PC-3 (cell line): ENCODE results near the gene CCT5. TPM values are rescaled to one million over a fixed set of nuclear protein-coding genes. Genes with fewer than 3 reads are reported as not detected.

ENCODE experiments used
- ATAC-seq: fragments of 200-7000 bp; cut with Tn5 transposase; 2 replicates; pipeline ENCODE4 v1.9.1; 2020; ENCODE audit warnings: mild to moderate bottlenecking, moderate library complexity
- BruUV-seq: library from RNA; stranded (reverse); fragments of 400-500 nt; replicated peaks from 2 replicates; lab custom pipeline; 2021; lab: Mats Ljungman, UMichigan
- CTCF ChIA-PET: fragments of 300-600 bp; sonication (Branson Sonifier 250); formaldehyde crosslinking; loops from one replicate; lab custom pipeline; 2022; ENCODE audit warnings: antibody characterized with exemption; lab: Charles Lee
- POLR2A ChIA-PET: fragments of 300-600 bp; sonication (Branson Sonifier 250); formaldehyde crosslinking; loops from one replicate; lab custom pipeline; 2022; ENCODE audit warnings: antibody characterized with exemption; ENCODE audit not compliant: unreplicated experiment; lab: Charles Lee
- DNase-seq: peaks from one replicate; pipeline ENCODE4 v3.0.0-alpha.2; 2015
- H2AFZ ChIP-seq: fragments of 300-600 bp; sonication (generic); 2 replicates; pipeline ENCODE4 v1.6.0; 2016; ENCODE audit warnings: antibody characterized with exemption, low read length
- H3F3A ChIP-seq: fragments of 300-600 bp; sonication (generic); one replicate; pipeline ENCODE4 v1.6.0; 2017; ENCODE audit warnings: antibody characterized with exemption, low read length, control low read depth, mild to moderate bottlenecking; ENCODE audit not compliant: unreplicated experiment
- H3K27ac ChIP-seq: fragments of 300-600 bp; sonication (generic); 2 replicates; pipeline ENCODE4 v1.5.1; 2016; ENCODE audit warnings: mild to moderate bottlenecking, low read length
- H3K27me3 ChIP-seq: fragments of 300-600 bp; sonication (generic); 2 replicates; pipeline ENCODE4 v1.6.1; 2016; ENCODE audit warnings: low read length, mixed read lengths
- H3K36me3 ChIP-seq: fragments of 300-600 bp; sonication (generic); 2 replicates; pipeline ENCODE4 v1.6.1; 2016; ENCODE audit warnings: low read depth, mixed run types, low read length, mixed read lengths
- H3K4me1 ChIP-seq: fragments of 300-600 bp; sonication (generic); 2 replicates; pipeline ENCODE4 v1.5.1; 2016; ENCODE audit warnings: low read length; ENCODE audit not compliant: insufficient read depth
- H3K4me2 ChIP-seq: fragments of 300-600 bp; sonication (generic); 2 replicates; pipeline ENCODE4 v1.6.0; 2016; ENCODE audit warnings: low read length
- H3K4me3 ChIP-seq: fragments of 300-600 bp; sonication (generic); 2 replicates; pipeline ENCODE4 v1.5.1; 2016; ENCODE audit warnings: mild to moderate bottlenecking, low read length, mixed read lengths
- H3K79me2 ChIP-seq: fragments of 300-600 bp; sonication (generic); 2 replicates; pipeline ENCODE4 v1.6.1; 2017; ENCODE audit warnings: low read length, mixed read lengths
- H3K9ac ChIP-seq: fragments of 300-600 bp; sonication (generic); 2 replicates; pipeline ENCODE4 v1.6.0; 2016; ENCODE audit warnings: mild to moderate bottlenecking, low read length
- H3K9me2 ChIP-seq: fragments of 300-600 bp; sonication (generic); replicated peaks from 2 replicates; pipeline ENCODE4 v1.6.1; 2016; ENCODE audit warnings: mixed run types, low read length, mixed read lengths
- H3K9me3 ChIP-seq: fragments of 300-600 bp; sonication (generic); 2 replicates; pipeline ENCODE4 v1.6.1; 2016; ENCODE audit warnings: low read length, mixed read lengths
- H4K20me1 ChIP-seq: fragments of 300-600 bp; sonication (generic); 2 replicates; pipeline ENCODE4 v1.6.1; 2016; ENCODE audit warnings: low read length, mixed read lengths
- EZH2 ChIP-seq: fragments of 300-600 bp; sonication (generic); IDR thresholded peaks from one replicate; pipeline ENCODE4 v1.6.1; 2017; ENCODE audit warnings: antibody characterized with exemption, mild to moderate bottlenecking, low read length; ENCODE audit not compliant: unreplicated experiment
- EZH2phosphoT487 ChIP-seq: fragments of 300-600 bp; sonication (generic); IDR thresholded peaks from 2 replicates; pipeline ENCODE4 v1.6.1; 2018; ENCODE audit warnings: mild to moderate bottlenecking, antibody characterized with exemption, low read length, borderline replicate concordance
- intact Hi-C: fragments of 100-400 bp; cut with micrococcal nuclease; formaldehyde crosslinking; loops from 2 replicates; pipeline ENCODE4 v1.9.0; 2023
- total RNA-seq: library from RNA; depleted of rRNA; stranded (reverse); fragments of >200 nt; gene quantifications from 2 replicates; pipeline ENCODE4 v1.2.3, GENCODE V29; 2014; rRNA removed
- TF ChIP-seq, protein P1 (sequence below): fragments of 300-600 bp; sonication (generic); conservative IDR thresholded peaks from 2 replicates; pipeline ENCODE4 v1.5.1; 2017; ENCODE audit warnings: antibody characterized with exemption, low read depth, mild to moderate bottlenecking, low read length

The CCT5 gene
- total RNA-seq, 1 experiment from 2014 or later, result 1,334 TPM

DNA sequence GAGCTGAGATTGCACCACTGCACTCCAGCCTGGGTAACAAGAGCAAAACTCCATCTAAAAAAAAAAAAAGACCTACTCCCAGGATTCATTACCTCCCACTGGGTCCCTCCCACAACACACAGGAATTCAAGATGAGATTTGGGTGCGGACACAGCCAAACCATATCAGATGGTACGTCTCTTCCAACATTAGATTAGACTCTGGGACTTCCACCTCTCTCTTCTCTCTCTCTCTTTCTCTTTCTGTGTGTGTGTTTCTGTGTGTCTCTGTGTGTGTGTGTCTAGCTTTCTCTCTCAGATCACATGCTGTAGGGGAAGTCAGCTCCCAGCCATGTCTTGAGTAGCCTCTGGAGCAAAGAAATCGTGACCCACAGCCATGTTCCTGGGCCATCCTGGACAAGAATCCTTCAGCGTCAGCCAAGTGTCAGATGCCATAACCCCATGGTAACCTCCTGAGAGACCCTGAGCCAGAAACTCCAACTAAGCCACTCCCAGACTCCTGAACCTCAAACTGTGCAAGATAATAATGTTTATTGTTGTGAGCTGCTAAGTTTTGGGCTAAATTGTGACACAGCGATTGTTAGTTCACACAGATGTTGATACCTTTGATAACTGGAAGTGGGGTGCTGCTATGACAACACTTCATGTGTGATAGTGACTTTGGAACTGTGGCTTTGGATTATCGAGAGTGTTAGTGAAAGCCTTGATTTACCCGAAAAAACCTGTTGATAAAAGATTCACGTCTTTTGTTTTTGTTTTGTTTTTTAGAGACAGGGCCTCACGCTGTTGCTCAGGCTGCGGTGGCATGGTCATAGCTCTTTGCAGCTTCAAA, 61.7 kb downstream of the CCT5 start:
- H3K27ac ChIP-seq, result 0 out of 2 replicates have a peak overlapping the region, but pooled peaks have one; percentile 84
- intact Hi-C loops, result no loop called here
- no peak overlapping the region for H3K4me3 ChIP-seq

DNA sequence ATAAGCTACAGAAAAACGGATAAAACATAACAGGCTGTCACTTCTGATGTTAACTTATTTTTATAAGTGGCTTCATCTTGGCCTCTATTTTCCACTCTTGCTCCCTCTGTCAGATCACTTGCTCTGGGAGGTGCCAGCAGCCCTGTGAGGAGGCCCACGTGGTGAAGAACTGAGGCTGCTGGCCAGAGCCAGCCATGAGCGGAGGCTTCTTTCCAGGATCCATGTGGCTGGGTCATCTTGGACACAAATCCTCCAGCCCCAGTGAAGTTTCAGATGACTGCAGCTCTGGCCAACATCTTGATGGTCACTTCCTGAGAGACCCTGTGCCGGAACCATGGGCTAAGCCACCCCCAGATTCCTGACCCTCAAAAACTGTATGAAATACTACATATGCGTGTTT, 65.1 kb downstream of the CCT5 start:
- no peaks in the 10 kb centered on the region for H4K20me1 ChIP-seq
- peaks cover 16% of the 10 kb centered on the region for H3F3A ChIP-seq
- POLR2A ChIA-PET, result no interaction called here
- no TSS peak for BruUV-seq
- H3K4me2 ChIP-seq, result no peak overlapping the region
- H3K79me2 ChIP-seq, result no peaks in the 10 kb centered on the region
- H3K36me3 ChIP-seq, result no peaks in the 10 kb centered on the region
- H3K9ac ChIP-seq, result no peak overlapping the region
- H3K4me3 ChIP-seq, result no peak overlapping the region
- H3K27ac ChIP-seq, result no peak overlapping the region
- no peaks in the 10 kb centered on the region for H3K9me2 ChIP-seq
- ATAC-seq (no peak), DNase-seq (no peak)
- intact Hi-C loops, result no loop called here
- CTCF ChIA-PET, result no interaction called here
- no peak overlapping the region for H2AFZ ChIP-seq
- no peaks in the 10 kb centered on the region for H3K27me3 ChIP-seq
- TF ChIP-seq, protein P1, sequence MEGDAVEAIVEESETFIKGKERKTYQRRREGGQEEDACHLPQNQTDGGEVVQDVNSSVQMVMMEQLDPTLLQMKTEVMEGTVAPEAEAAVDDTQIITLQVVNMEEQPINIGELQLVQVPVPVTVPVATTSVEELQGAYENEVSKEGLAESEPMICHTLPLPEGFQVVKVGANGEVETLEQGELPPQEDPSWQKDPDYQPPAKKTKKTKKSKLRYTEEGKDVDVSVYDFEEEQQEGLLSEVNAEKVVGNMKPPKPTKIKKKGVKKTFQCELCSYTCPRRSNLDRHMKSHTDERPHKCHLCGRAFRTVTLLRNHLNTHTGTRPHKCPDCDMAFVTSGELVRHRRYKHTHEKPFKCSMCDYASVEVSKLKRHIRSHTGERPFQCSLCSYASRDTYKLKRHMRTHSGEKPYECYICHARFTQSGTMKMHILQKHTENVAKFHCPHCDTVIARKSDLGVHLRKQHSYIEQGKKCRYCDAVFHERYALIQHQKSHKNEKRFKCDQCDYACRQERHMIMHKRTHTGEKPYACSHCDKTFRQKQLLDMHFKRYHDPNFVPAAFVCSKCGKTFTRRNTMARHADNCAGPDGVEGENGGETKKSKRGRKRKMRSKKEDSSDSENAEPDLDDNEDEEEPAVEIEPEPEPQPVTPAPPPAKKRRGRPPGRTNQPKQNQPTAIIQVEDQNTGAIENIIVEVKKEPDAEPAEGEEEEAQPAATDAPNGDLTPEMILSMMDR, result no peak
- no peak for TF ChIP-seq EZH2phosphoT487
- no peak for TF ChIP-seq EZH2
- peaks cover 21% of the 10 kb centered on the region for H3K4me1 ChIP-seq
- H3K9me3 ChIP-seq, result peaks cover 6% of the 10 kb centered on the region; the same call in 1 of the 2 replicates

More for the DNA sequence above, 61.7 kb downstream of the CCT5 start:
- Histone ChIP-seq H3K79me2 (peaks cover 9% of the 10 kb centered on the region), H3K36me3 (no peaks in the 10 kb centered on the region), H3K4me2 (no peak overlapping the region), H3K9ac (no peak overlapping the region), H3F3A (peaks cover 15% of the 10 kb centered on the region), H2AFZ (no peak overlapping the region), H4K20me1 (no peaks in the 10 kb centered on the region), H3K9me2 (no peaks in the 10 kb centered on the region), H3K9me3 (no peaks in the 10 kb centered on the region), H3K27me3 (no peaks in the 10 kb centered on the region), H3K4me1 (peaks cover 30% of the 10 kb centered on the region)
- ATAC-seq (no peak), DNase-seq (no peak)
- ChIA-PET CTCF (no interaction called here), POLR2A (interaction anchor here (0.6 kb wide), 1 partner anchor 30 kb away, joined by 3 read pairs; no protein-coding TSS in a partner anchor)
- BruUV-seq, result no TSS peak
- TF ChIP-seq EZH2phosphoT487 (no peak), EZH2 (no peak)
- TF ChIP-seq, protein P1, result no peak

Other genes starting within 250 kb of the CCT5 start
- gene ATPSCKMT, start 392 bp upstream of the CCT5 start, total RNA-seq, result 26.7 and 49.0 TPM in 2 replicates
- gene CMBL, start 57.6 kb downstream of the CCT5 start, total RNA-seq, result 35.7 and 38.4 TPM in 2 replicates
- gene MARCHF6, start 103.4 kb downstream of the CCT5 start, total RNA-seq, result 140 TPM in 2 replicates
- 0.95 and 1.7 TPM in 2 replicates for gene ROPN1L, start 191.6 kb downstream of the CCT5 start, total RNA-seq